DLD1 (cell line): ENCODE data around the gene FLNB.

Source experiments
- in situ Hi-C: cut with HindIII; loops from 2 replicates; pipeline ENCODE4 v1.10.0; 2017; ENCODE audit warnings: low sequenced_read_pairs

Gene FLNB

GRCh38 chr3:58027704-58028317, 19.6 kb downstream of the FLNB start:
- in situ Hi-C loops, result no loop called here

DNA sequence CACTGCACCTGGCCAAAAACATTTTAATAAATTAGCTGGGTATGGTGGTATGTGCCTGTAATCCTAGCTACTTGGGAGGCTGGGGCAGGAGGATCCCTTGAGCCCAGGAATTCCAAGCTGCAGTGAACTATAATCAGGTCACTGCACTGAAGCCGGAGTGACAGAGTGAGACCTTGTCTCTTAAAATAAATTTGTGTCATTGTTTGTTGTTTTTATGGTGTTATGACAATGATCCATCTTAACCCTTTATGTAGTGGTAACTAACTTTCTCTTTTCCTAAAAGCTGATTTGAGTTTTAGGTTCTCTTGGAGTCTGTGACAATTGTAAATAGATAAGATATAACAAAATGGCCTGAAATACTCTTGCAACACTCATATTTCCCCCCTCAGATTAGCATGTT, 20.7 kb downstream of the FLNB start:
- in situ Hi-C loops, result no loop called here

DNA sequence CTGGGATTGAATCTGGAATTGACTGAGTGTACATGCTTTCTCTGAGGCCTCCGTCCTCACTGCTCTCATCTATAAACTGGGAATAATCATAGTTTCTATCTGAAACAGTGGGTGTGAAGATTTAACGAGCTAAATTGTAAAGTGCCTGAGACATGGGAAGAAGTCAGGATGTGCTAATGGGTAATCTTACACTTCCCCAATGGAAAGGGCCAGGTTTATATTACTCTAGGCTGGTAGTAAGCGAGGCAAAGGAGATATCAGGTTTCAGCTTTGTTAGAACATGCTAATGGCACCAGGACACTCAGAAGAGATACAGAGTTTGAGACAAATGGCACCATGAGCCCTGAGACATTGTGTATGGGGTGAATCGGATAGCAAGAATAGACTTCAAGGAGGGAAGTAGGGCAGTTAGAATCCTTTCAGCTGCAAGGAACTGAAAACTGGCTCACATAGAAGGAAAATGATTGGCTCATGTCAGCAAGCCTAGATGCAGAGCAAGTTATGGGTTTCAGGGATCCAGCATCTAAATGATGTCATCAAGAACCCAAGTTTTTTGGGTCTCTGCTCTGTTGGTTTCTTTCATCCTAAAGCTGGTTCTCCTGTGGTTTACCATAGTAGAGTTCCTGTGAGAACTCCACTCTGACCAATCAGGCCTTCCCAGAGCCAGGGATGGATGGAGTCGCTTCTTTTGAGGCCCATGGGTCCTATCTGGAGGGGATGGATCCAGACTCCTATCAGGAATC, 21.8 kb downstream of the FLNB start:
- in situ Hi-C loops, result no loop called here

GRCh38 chr3:58032186-58032585, 24.0 kb downstream of the FLNB start:
- in situ Hi-C loops, result no loop called here

GRCh38 chr3:58034738-58035523, 26.7 kb downstream of the FLNB start:
- in situ Hi-C loops, result no loop called here

GRCh38 chr3:58035524-58036255, 27.5 kb downstream of the FLNB start:
- in situ Hi-C loops, result no loop called here

- in situ Hi-C loops, result no loop called here
Observed at GRCh38 chr3:58036293-58037032, 28.2 kb downstream of the FLNB start.

DNA sequence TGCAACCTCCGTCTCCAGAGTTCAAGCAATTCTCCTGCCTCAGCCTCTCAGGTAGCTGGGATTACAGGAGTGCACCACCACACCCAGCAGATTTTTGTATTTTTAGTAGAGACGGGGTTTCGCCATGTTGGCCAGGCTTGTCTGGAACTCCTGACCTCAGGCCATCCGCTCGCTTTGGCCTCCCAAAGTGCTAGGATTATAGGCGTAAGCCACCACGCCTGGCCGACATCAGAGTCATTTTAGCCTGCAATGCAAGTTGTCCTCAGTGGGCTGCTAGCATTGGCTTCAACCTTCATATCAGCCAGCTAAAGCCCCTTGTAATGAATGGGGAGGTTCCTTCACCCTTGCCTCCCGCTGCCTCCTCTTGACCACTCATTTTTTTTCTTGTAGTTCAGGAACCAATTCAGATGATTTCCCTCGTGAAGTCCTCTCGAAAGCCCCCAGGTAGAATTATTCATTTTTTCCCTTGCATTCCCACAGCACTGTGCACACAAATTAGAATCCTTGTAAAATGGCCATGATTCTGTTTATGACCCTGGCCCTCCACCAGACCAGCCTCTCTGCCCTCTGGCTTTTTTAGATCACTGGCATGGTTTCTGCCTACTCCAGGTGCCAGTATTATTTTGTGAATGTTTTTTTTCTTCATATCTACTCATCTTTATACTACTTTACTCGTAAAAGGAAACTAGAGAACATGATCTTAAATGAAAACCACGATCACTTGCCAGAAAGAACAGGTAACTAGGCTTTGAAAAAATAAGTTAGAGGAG, 29.1 kb downstream of the FLNB start:
- in situ Hi-C loops, result no loop called here

DNA sequence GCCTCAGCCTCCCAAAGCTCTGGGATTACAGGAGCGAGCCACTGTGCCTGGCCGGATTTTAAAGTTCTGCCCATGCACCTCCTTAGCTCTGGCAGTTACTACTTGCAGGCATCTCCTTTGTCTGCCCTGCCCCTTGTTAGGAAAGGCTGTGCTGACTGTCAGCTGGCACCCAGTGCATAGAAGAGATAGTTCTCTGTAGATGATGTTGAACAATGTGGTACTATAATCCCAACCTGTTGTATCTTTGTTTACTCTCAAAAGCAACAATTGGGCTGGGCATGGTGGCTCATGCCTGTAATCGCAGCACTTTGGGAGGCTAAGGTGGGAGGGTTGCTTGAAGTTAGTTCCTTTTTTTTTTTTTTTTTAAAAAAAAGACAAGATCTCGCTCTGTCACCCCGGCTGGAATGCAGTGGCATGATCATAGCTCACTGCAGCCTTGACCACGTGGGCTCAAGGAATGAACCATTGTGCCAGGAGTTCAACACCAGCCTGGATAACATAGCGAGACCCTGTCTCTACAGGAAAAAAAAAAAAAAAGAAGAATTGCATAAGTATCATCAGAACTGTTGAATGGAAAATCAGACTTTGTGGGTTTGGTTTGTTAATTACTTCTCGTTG, 30.6 kb downstream of the FLNB start:
- in situ Hi-C loops, result no loop called here

GRCh38 chr3:58039601-58040000, 31.4 kb downstream of the FLNB start:
- in situ Hi-C loops, result no loop called here

- in situ Hi-C loops, result no loop called here
Observed at GRCh38 chr3:58041182-58041825, 33.1 kb downstream of the FLNB start.

DNA sequence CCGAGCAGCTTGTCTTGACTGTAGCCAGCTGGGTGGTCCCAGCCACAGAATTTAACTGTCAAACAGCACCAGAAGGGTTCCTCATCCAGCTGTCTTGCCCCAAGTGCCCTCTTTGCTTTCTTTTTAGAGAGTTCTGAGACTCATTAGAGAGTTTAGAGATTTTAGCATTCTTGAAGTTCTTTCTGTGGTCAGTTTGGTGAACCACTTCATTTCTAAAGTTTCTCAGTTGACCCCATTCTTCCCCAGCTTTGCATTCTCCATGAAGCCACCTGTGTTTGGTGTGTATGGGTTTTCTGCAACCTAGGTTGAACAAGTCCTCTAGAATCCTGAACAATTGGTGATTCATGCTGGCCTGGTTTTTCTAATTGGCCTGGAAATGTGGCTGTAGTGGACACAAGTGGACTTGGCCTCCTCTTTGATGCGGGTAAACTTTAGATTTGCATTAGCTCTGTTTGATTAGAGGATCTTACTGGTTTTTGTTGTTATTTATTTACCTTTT, 33.7 kb downstream of the FLNB start:
- in situ Hi-C loops, result no loop called here

GRCh38 chr3:58042947-58043707, 34.9 kb downstream of the FLNB start:
- in situ Hi-C loops, result no loop called here

GRCh38 chr3:58043933-58044332, 35.7 kb downstream of the FLNB start:
- in situ Hi-C loops, result no loop called here

GRCh38 chr3:58044691-58045483, 36.7 kb downstream of the FLNB start:
- in situ Hi-C loops, result loop anchor here (5.0 kb wide), 1 partner anchor 47 kb away; no protein-coding TSS in a partner anchor

- in situ Hi-C loops, result loop anchor here (5.0 kb wide), 1 partner anchor 44 kb away; no protein-coding TSS in a partner anchor
Observed at GRCh38 chr3:58047826-58048225, 39.6 kb downstream of the FLNB start.

DNA sequence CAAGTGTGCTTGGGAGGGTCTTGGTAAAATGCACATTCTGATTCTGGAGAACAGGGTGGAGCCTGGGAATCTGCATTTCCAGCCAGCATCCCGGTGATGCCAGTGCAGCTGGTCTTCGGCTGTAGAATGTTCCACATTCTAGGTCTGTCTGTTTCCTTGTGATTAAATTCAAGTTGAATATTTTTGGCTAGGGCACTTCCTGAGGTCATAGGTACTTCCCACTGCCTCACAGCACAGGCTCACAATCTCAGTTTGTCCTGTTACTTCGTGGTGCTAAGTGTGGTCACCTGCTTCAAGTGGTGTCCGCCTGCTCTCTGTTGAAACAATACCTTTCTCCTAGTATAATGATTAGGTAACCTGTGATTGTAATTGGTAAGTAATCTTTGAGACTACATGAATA, 40.1 kb downstream of the FLNB start:
- in situ Hi-C loops, result loop anchor here (5.0 kb wide), 1 partner anchor 44 kb away; no protein-coding TSS in a partner anchor
